IMR-90 (cell line): ENCODE measurements around the gene SUN5. TPM values are rescaled to one million over a fixed set of nuclear protein-coding genes. Genes with fewer than 3 reads are reported as not detected.

Experiments
- ATAC-seq: fragments of 200-7000 bp; cut with Tn5 transposase; 2 replicates; pipeline ENCODE4 v1.9.1; 2020; ENCODE audit warnings: low read depth, mild to moderate bottlenecking, moderate library complexity
- BruUV-seq: library from RNA; stranded (reverse); fragments of 400-500 nt; replicated peaks from 2 replicates; lab custom pipeline; 2021; lab: Mats Ljungman, UMichigan
- CTCF ChIA-PET: fragments of 300-600 bp; formaldehyde crosslinking; extraction: SDS; loops from one replicate; lab custom pipeline; 2021; ENCODE audit warnings: antibody characterized with exemption; lab: Yijun Ruan, JAX
- POLR2A ChIA-PET: fragments of 300-600 bp; sonication (Branson Sonifier 250); formaldehyde crosslinking; loops from one replicate; lab custom pipeline; 2022; ENCODE audit warnings: antibody characterized with exemption; ENCODE audit not compliant: unreplicated experiment; lab: Charles Lee
- DNase-seq: peaks from one replicate; pipeline ENCODE4 v3.0.0; 2013
- H2AFZ ChIP-seq: replicated peaks from 2 replicates; pipeline ENCODE3; 2013; ENCODE audit warnings: low read length, mild to moderate bottlenecking; ENCODE audit not compliant: poor library complexity
- H2AK5ac ChIP-seq: 2 replicates; pipeline ENCODE4 v1.6.1; 2013; ENCODE audit warnings: low read depth, low read length, inconsistent platforms
- H2AK9ac ChIP-seq: replicated peaks from 2 replicates; pipeline ENCODE3; 2013; ENCODE audit warnings: mild to moderate bottlenecking, low read depth, low read length, moderate library complexity; ENCODE audit not compliant: poor library complexity
- H2BK120ac ChIP-seq: 2 replicates; pipeline ENCODE4 v1.6.1; 2013; ENCODE audit warnings: low read depth, low read length, inconsistent platforms
- H2BK15ac ChIP-seq: 3 replicates; pipeline ENCODE4 v1.6.1; 2013; ENCODE audit warnings: low read depth, low read length, inconsistent platforms
- H2BK20ac ChIP-seq: 2 replicates; pipeline ENCODE4 v1.6.1; 2013; ENCODE audit warnings: low read depth, mild to moderate bottlenecking, inconsistent platforms, low read length, moderate library complexity
- H2BK5ac ChIP-seq: 2 replicates; pipeline ENCODE4 v1.6.1; 2013; ENCODE audit warnings: mild to moderate bottlenecking, low read depth, low read length, inconsistent platforms; ENCODE audit not compliant: poor library complexity, severe bottlenecking
- H3K14ac ChIP-seq: replicated peaks from 2 replicates; pipeline ENCODE4 v1.6.1; 2013; ENCODE audit warnings: low read depth, low read length, inconsistent platforms
- H3K18ac ChIP-seq: 2 replicates; pipeline ENCODE4 v1.6.1; 2013; ENCODE audit warnings: low read depth, low read length, control low read depth
- H3K23ac ChIP-seq: 2 replicates; pipeline ENCODE4 v1.6.1; 2013; ENCODE audit warnings: low read depth, low read length, inconsistent platforms
- H3K27ac ChIP-seq: 2 replicates; pipeline ENCODE4 v1.5.1; 2013; ENCODE audit warnings: mild to moderate bottlenecking, control low read depth, low read length; ENCODE audit not compliant: insufficient read depth
- H3K27me3 ChIP-seq: 2 replicates; pipeline ENCODE4 v1.6.1; 2013; ENCODE audit warnings: low read length; ENCODE audit not compliant: control insufficient read depth, insufficient read depth
- H3K36me3 ChIP-seq: 2 replicates; pipeline ENCODE4 v1.6.1; 2013; ENCODE audit warnings: low read length, mixed read lengths; ENCODE audit not compliant: control insufficient read depth, insufficient read depth
- H3K4ac ChIP-seq: 2 replicates; pipeline ENCODE4 v1.6.1; 2013; ENCODE audit warnings: low read depth, low read length, inconsistent platforms
- H3K4me1 ChIP-seq: 2 replicates; pipeline ENCODE4 v1.6.1; 2013; ENCODE audit warnings: low read length, mixed read lengths; ENCODE audit not compliant: control insufficient read depth, insufficient read depth
- H3K4me2 ChIP-seq: 2 replicates; pipeline ENCODE4 v1.6.1; 2013; ENCODE audit warnings: low read depth, mild to moderate bottlenecking, control low read depth, low read length, moderate library complexity
- H3K4me3 ChIP-seq: 2 replicates; pipeline ENCODE4 v1.5.1; 2013; ENCODE audit warnings: low read depth, mild to moderate bottlenecking, control low read depth, low read length, moderate library complexity; ENCODE audit not compliant: insufficient read depth
- H3K56ac ChIP-seq: 2 replicates; pipeline ENCODE4 v1.6.1; 2013; ENCODE audit warnings: low read length, inconsistent platforms; ENCODE audit not compliant: insufficient read depth; ENCODE audit errors: extremely low read depth
- H3K79me1 ChIP-seq, 2 experiments: 2 replicates each; pipeline ENCODE4 v1.6.1; 2013; ENCODE audit warnings: low read length in 2 of 2, inconsistent platforms in 1 of 2, low read depth in 1 of 2
- H3K9ac ChIP-seq: 2 replicates; pipeline ENCODE4 v1.6.1; 2013; ENCODE audit warnings: low read depth, low read length, control low read depth
- H3K9me1 ChIP-seq: 2 replicates; pipeline ENCODE4 v1.6.1; 2013; ENCODE audit warnings: low read length, inconsistent platforms; ENCODE audit not compliant: insufficient read depth
- H3K9me3 ChIP-seq: 2 replicates; pipeline ENCODE4 v1.6.1; 2013; ENCODE audit warnings: low read length; ENCODE audit not compliant: control insufficient read depth, insufficient read depth
- H4K20me1 ChIP-seq: 2 replicates; pipeline ENCODE4 v1.6.1; 2013; ENCODE audit warnings: low read length, inconsistent platforms; ENCODE audit not compliant: insufficient read depth
- H4K5ac ChIP-seq: 2 replicates; pipeline ENCODE4 v1.6.1; 2013; ENCODE audit warnings: mild to moderate bottlenecking, low read depth, low read length, control low read depth
- H4K8ac ChIP-seq, 2 experiments: 2 replicates each; pipeline ENCODE4 v1.6.1; 2013; ENCODE audit warnings: low read depth in 2 of 2, low read length in 2 of 2, control low read depth in 1 of 2, inconsistent platforms in 1 of 2
- H4K91ac ChIP-seq: 2 replicates; pipeline ENCODE4 v1.6.1; 2013; ENCODE audit warnings: low read depth, low read length, inconsistent platforms; ENCODE audit not compliant: insufficient read depth
- NFE2L2 ChIP-seq: fragments of 150-350 bp; IDR thresholded peaks from 2 replicates; pipeline ENCODE4 v1.6.1; 2016; ENCODE audit warnings: low read depth, mild to moderate bottlenecking, low read length
- RFX5 ChIP-seq: IDR thresholded peaks from 2 replicates; pipeline ENCODE4 v1.8.0; 2012; ENCODE audit warnings: low read depth, mild to moderate bottlenecking, low read length, moderate library complexity
- WGBS, 2 experiments: methylation state at CpG; one replicate each; pipeline versions ENCODE4 v1.1.5 to v1.1.7; 2013; ENCODE audit warnings: missing lambda C conversion rate in 2 of 2; ENCODE audit not compliant: insufficient read length in 1 of 2; ENCODE audit errors: extremely low coverage in 2 of 2; 5-methylcytosine and 5-hydroxymethylcytosine counted together
- dilution Hi-C: fragments of 300-500 bp; cut with HindIII; formaldehyde crosslinking; loops from one replicate; pipeline ENCODE4 v1.14.3; 2018; ENCODE audit warnings: low sequenced_read_pairs; ENCODE audit not compliant: unreplicated experiment
- in situ Hi-C: fragments of 300-500 bp; cut with MboI; formaldehyde crosslinking; loops from 3 replicates; pipeline ENCODE4 v1.14.3; 2019; ENCODE audit warnings: low sequenced_read_pairs, inconsistent platforms, mixed read lengths
- intact Hi-C: fragments of 100-400 bp; cut with micrococcal nuclease; formaldehyde crosslinking; loops from 2 replicates; pipeline ENCODE4 v1.10.0; 2022
- polyA plus RNA-seq, 3 experiments: library from polyadenylated mRNA; depleted of rRNA; stranded (reverse); fragments of >200 nt; gene quantifications; 2 replicates each; pipeline ENCODE4 v1.2.3, GENCODE V29; 2012; ENCODE audit warnings: low replicate concordance in 1 of 3
- total RNA-seq: library from RNA; depleted of rRNA; stranded (reverse); fragments of >200 nt; gene quantifications from 2 replicates; pipeline ENCODE4 v1.2.3, GENCODE V29; 2012

The SUN5 gene
- total and polyA plus RNA-seq, 2 of the 4 experiments (the other 2 are of a cell fraction), result not detected

DNA sequence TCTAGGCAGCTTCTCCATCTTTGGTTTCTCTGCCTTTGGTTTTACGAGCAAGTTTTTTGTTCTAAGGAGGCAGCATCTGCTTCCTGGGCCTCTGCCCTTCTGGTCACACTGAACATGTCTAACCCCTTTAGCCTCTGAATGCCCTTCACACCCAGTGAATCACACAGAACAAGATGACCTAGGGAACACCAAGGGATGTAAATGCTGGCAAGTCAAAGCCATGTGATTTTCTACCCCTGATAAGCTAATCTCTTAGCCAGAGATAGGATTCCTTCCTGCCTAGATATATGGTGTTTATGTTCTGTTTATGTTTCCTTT is 20.0 kb upstream of the SUN5 start:
- H3K4ac ChIP-seq, result no peak overlapping the region
- no peak overlapping the region for H2BK20ac ChIP-seq
- ChIA-PET POLR2A (no interaction called here), CTCF (no interaction called here)
- H3K9ac ChIP-seq, result no peak overlapping the region
- DNase-seq, result no peak
- H2AK5ac ChIP-seq, result no peak overlapping the region
- no peak overlapping the region for H2BK15ac ChIP-seq
- H4K20me1 ChIP-seq, result no peaks in the 10 kb centered on the region
- H3K27ac ChIP-seq, result no peak overlapping the region
- H3K27me3 ChIP-seq, result no peaks in the 10 kb centered on the region
- H2BK5ac ChIP-seq, result no peak overlapping the region
- dilution Hi-C loops, result no loop called here
- ATAC-seq, result no peak
- H3K56ac ChIP-seq, result no peak overlapping the region
- H3K36me3 ChIP-seq, result no peaks in the 10 kb centered on the region
- in situ Hi-C loops, result no loop called here
- H3K14ac ChIP-seq, result no peak overlapping the region
- no peak overlapping the region for H4K8ac ChIP-seq
- H3K79me1 ChIP-seq, result no peaks in the 10 kb centered on the region
- BruUV-seq, result no TSS peak
- no peak overlapping the region for H2BK120ac ChIP-seq
- H3K4me1 ChIP-seq, result no peaks in the 10 kb centered on the region
- no peak overlapping the region for H3K4me2 ChIP-seq
- no CpG with 5 or more reads among the region's 1 CpG for WGBS, 2 experiments
- no peak overlapping the region for H3K23ac ChIP-seq
- H3K9me1 ChIP-seq, result no peaks in the 10 kb centered on the region
- no peak overlapping the region for H3K4me3 ChIP-seq
- H4K5ac ChIP-seq, result no peak overlapping the region
- H2AFZ ChIP-seq, result no peak overlapping the region
- H4K91ac ChIP-seq, result no peak overlapping the region
- H3K18ac ChIP-seq, result no peak overlapping the region
- TF ChIP-seq NFE2L2, result no peak
- TF ChIP-seq RFX5, result no peak
- intact Hi-C loops, result no loop called here
- H3K9me3 ChIP-seq, result no peaks in the 10 kb centered on the region
- H2AK9ac ChIP-seq, result no peak overlapping the region
